GM21619 (cell line): ENCODE data around the gene JAG2.

Experiments used
- ATAC-seq: cut with Tn5 transposase; IDR thresholded peaks from one replicate; pipeline ENCODE4 v1.9.1; 2021; ENCODE audit not compliant: unreplicated experiment

Gene JAG2

GRCh38 chr14:105166571-105167302 is 1.8 kb downstream of the JAG2 start:
- no peak for ATAC-seq

GRCh38 chr14:105165761-105166485 is 2.7 kb downstream of the JAG2 start:
- no peak for ATAC-seq

- no peak for ATAC-seq
These were observed 3.4 kb downstream of the JAG2 start for GRCh38 chr14:105165134-105165704.

GRCh38 chr14:105163040-105163742 is 5.4 kb downstream of the JAG2 start:
- ATAC-seq: no peak

- ATAC-seq: no peak
These were observed 6.0 kb downstream of the JAG2 start for GRCh38 chr14:105162669-105162979.

- no peak for ATAC-seq
These were observed 6.5 kb downstream of the JAG2 start for GRCh38 chr14:105161964-105162668.

- no peak for ATAC-seq
These were observed 7.3 kb downstream of the JAG2 start for GRCh38 chr14:105161309-105161708.

GRCh38 chr14:105160776-105161175 is 7.8 kb downstream of the JAG2 start:
- ATAC-seq: no peak

GRCh38 chr14:105159344-105159743 is 9.2 kb downstream of the JAG2 start:
- ATAC-seq: no peak

- ATAC-seq: no peak
These were observed 9.8 kb downstream of the JAG2 start for GRCh38 chr14:105158794-105159193.

GRCh38 chr14:105157872-105158271 is 10.7 kb downstream of the JAG2 start:
- ATAC-seq: no peak

GRCh38 chr14:105156414-105157375 is 11.9 kb downstream of the JAG2 start:
- no peak for ATAC-seq

- no peak for ATAC-seq
These were observed 12.7 kb downstream of the JAG2 start for GRCh38 chr14:105155681-105156413.

- ATAC-seq: no peak
These were observed 13.4 kb downstream of the JAG2 start for GRCh38 chr14:105155071-105155651.

- no peak for ATAC-seq
These were observed 14.1 kb downstream of the JAG2 start for GRCh38 chr14:105154476-105154871.

- no peak for ATAC-seq
These were observed 14.7 kb downstream of the JAG2 start for GRCh38 chr14:105153739-105154475.

GRCh38 chr14:105153331-105153731 is 15.2 kb downstream of the JAG2 start:
- ATAC-seq: no peak

GRCh38 chr14:105152794-105153241 is 15.8 kb downstream of the JAG2 start:
- no peak for ATAC-seq
